ENCODE data around the gene DAPK1.

Gene DAPK1

GRCh38 chr9:87519461-87519860 is 21.8 kb downstream of the DAPK1 start:
- DNase-seq = no peak

DNA sequence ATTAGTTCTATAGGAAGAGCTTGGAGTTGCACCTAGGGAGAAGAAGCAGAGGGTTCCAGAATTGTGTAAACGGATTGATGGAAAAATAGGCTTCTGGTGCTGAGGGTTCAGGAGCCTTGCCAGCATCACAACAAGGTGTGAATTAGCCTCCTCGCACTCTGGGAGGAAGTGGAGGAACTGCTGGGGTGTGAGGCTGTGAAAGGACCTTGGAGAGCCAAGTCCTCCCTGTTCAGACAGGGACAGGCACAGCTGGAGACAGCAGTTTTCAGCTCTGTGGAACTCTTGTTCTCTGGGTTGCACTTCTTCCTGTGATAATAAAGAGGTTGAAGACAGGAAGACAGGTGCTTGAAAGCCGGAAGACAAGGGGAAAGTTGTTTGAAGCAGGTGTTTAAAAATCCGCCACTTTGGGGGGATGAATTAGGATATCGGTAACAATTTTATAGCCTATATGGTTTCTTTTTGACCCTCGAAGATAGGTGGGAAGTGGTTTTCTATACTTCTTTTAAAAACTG is 22.6 kb downstream of the DAPK1 start:
- no peak for DNase-seq

DNA sequence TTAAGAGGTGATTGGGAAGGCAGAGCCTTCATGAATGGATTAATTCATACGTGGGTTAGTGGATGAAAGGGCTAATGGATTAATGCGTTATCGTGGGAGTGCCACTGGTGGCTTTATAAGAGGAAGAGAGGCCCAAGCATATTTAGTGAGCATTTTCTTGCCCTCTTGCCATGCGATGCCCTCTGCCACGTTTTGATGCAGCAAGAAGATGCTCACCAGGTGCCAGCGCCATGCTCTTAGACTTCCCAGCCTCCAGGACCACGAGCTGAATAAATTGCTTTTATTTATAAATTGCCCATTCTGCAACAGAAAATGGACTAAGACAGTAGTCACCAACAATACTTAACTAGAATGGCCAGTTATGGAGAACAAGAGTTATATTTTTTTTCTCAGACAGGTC is 24.2 kb downstream of the DAPK1 start:
- no peak for DNase-seq

GRCh38 chr9:87524061-87524460 is 26.4 kb downstream of the DAPK1 start:
- DNase-seq = no peak

GRCh38 chr9:87525546-87526303 is 28.1 kb downstream of the DAPK1 start:
- DNase-seq = no peak

DNA sequence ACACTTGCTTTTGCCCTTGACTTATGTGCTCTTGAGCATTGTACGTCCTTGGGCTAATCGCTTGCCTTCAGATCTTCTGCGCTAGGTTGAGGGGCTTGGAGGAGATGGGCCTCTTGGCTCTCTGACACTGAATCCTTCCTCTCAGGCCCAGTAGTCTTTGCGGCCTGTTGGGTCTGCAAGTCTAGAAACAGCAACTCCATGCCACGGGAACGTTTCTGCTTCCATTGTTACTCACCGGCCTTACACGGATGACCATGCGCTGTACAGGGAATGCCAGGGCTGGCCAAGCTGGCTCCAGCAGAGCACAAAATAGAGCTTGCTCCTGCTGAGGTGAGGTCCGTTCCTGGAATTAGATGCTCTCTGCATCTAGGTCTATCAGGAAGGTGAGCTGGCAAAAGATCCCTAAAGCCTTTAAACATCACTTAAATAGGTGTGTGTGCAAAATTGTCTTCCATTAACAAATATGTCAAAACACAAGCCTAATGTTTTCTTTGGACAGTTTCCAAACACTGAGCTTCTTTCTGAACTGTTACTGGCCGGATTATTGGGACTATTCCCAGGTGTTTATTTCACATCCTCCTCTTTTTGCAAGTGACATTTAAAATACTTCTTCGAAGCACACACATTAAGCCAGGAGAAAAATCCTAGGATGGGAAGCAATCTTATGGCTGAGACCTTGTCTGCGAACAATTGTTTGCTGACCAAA is 29.7 kb downstream of the DAPK1 start:
- no peak for DNase-seq

GRCh38 chr9:87528969-87529368 is 31.3 kb downstream of the DAPK1 start:
- no peak for DNase-seq

DNA sequence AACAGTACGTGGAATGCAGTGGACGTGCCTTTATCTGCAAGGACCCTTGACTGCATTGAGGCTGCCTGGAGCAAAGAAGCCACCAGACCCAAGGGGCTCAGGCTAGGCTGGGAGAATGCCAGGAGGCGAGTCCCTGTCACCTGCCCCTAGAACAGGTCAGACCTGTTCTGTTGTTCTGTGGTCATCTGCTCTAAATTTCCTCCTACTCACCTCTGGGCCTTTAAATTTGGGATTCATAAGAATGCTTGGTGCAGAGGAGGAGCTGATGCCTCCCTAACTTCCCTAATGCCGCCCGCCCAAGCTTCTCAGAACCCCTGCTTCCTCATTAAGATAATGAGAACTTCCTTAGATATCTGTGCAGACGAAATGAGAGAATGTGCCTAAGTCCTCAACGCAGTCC is 32.0 kb downstream of the DAPK1 start:
- DNase-seq = no peak

DNA sequence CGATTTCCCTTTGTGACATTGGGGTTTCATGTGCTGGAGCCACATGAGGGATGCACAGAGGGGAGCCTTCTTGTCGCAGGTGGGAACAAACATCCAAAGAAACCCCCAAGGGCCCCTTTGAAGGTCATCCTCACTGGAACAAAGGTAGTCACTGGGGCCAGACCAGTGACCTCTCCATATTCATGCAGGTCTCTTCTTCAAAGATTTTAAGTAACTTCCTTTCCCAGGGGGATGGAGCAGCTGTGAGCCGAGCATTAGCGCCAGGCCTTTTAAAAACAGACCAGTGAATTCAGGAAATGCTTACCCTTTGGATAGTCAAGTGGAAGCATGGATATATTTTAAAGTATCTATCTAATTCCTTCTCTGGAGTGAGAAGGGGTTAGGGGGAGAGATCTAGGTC is 33.0 kb downstream of the DAPK1 start:
- DNase-seq = no peak

GRCh38 chr9:87531370-87532295 is 34.0 kb downstream of the DAPK1 start:
- no peak for DNase-seq

GRCh38 chr9:87533271-87533670 is 35.6 kb downstream of the DAPK1 start:
- DNase-seq = no peak

- no peak for DNase-seq
Observed at GRCh38 chr9:87534036-87534435, 36.4 kb downstream of the DAPK1 start.

DNA sequence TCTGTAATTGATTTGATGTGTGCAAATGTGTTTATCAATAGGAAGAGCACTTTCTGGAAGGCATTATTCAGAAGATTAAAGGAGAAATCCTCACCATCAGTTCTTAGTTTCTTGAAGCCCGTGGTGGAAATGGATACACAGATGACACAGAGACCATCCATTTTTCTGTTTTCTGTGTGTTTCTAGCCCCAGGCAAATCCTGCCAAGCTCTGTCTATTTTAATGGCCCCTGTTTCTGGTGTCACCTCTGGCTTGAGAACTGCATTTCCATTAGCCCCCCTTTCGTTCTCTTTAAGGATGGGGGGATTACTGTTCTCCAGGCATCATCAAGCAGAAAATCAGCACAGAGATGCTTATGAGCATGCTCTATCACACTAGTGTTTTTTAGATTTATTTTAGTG is 37.3 kb downstream of the DAPK1 start:
- no peak for DNase-seq

DNA sequence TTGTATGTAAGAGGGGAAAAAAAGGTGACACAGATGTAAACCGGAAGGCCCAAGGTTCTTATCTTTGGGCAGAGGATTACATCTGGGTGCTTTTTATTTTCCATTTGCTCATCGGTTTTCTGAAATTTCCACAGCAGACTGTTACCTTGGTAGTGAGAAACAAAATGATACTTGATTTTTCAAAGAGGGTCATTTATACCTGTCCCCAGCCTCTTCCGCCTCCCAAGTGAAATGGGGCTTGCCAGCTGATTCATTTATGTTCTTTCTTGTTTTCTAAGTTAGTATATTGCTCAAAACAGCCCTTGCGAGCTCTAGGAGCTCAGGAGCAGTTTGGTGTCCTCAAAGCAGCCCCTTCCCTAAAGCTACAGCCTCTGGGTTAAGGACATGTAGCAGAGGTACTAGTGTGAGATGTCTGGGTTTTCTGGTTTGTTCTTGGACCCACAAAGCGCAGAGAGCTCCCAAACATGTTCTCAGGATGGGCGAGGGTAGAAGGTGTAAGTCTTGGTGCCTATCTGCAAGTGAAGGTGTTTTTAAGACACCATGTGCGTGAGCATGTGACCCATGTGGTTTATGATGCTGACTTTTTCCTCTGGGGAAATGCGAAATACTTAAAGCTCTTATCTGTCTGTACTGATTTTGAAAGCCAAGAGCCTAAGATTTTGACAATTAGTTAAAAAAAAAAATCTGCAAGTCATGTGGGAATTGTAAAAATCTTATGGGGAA is 38.3 kb downstream of the DAPK1 start:
- no peak for DNase-seq

- DNase-seq = no peak
Observed at GRCh38 chr9:87537625-87538024, 40.0 kb downstream of the DAPK1 start.

DNA sequence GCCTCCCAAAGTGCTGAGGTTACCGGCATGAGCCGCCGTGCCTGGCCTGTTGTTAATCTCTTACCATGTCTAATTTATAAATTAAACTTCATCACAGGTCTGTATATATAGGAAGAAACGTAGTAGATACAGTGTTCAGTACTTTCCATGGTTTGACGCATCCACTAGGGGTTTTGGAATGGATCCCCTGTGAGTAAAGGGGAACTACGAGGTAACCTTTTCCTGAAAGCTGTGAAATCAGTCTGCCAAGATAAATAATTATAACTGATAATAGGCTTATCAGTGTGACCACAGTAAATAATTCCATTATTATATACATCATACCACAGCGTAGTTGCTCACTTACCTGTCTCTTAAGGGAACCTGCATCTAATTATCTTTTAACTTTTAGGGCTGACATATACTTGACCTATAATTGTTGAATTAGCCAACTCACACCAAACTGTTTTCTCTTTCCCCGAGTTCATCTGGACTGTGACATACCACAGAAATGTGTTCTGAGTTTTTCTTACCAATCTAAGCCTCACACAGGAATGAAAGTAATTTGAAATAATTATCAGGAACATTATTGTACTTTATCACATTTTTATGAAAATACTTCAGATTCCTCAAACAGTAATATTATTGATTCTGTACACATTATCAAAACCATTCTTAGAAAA is 42.9 kb downstream of the DAPK1 start:
- no peak for DNase-seq

- DNase-seq = no peak
Observed at GRCh38 chr9:87541663-87542062, 44.0 kb downstream of the DAPK1 start.

GRCh38 chr9:87542141-87542540 is 44.5 kb downstream of the DAPK1 start:
- no peak for DNase-seq

DNA sequence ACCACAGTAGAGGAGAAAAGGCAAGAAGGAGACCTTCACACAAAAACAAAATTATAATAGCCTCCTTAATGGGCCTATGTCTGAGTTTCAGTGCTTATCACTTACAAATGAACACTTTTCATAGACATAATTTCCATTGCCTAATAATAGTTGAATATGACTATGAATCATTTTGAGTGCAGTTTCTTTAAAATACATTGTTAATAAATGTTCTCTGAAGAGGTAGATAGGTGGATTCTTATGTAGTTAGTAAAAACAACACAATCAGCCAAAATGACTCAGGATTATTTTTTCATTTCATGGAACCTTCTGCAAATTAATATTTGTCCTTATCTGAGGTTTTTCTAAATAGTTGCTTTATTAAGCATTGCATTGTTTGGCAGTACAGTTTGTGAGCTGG is 45.6 kb downstream of the DAPK1 start:
- no peak for DNase-seq

GRCh38 chr9:87545858-87546257 is 48.2 kb downstream of the DAPK1 start:
- DNase-seq = no peak

DNA sequence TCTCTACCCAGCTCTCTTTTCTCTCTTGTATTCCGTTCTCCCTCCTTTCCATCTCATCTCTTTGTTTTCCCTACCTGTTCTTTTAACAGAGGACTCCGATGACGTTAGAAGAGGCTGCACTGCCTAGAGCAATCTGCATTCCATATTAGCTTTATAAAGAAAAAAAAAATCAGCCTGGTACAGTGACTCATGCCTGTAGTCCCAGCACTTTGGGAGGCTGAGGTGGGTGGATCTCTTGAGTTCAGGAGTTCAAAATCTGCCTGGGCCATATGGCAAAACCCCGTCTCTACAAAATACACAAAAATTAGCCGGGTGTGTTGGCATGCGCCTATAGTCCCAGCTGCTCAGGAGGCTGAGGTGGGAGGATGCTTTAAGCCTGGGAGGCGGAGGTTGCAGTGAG is 49.0 kb downstream of the DAPK1 start:
- DNase-seq = no peak

- DNase-seq = no peak
Observed at GRCh38 chr9:87547671-87548081, 50.0 kb downstream of the DAPK1 start.

Measured in effector CD4-positive, alpha-beta T cell (primary cell).